Mammary epithelial cell (primary cell): ENCODE data around the gene SVBP.

Source experiments
- CTCF ChIP-seq, 2 donors: IDR thresholded peaks in 1 of 2; conservative IDR thresholded peaks in 1 of 2; 2 replicates each; pipeline ENCODE4 v1.5.1; 2011 to 2012; ENCODE audit warnings: inconsistent platforms in 2 of 2, low read length in 2 of 2, mild to moderate bottlenecking in 2 of 2, control low read depth in 1 of 2, low read depth in 1 of 2; ENCODE audit not compliant: insufficient read depth in 1 of 2; ENCODE audit errors: extremely low read depth in 1 of 2
- EZH2 ChIP-seq: IDR thresholded peaks from 2 replicates; pipeline ENCODE4 v1.6.1; 2012; ENCODE audit warnings: low read length, inconsistent platforms, borderline replicate concordance

DNA sequence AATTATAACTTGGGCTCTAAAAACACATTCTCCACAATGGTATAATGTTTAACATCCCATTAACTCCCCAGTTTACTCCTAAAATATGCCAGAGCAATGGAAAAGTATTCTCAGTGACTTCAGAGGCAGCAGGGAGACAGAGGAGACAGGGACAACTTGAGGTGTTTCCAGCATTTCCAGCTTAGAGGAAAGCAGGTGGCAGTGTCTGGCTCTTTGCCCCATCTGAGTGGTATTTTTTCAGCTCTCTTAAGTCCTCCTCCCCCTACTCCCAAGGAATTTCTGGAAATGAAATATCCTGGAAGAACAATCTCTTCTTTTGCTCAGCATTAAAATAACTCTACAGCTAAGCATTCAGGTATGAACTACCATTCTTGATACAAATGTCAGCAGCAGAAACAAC, 11.0 kb downstream of the SVBP start:
- no peak for TF ChIP-seq CTCF (conservative IDR thresholded peaks at IDR 0.05 in 1 of 2, IDR thresholded peaks at IDR 0.05 in 1 of 2; ENCODE audit: extremely low read depth in 1 of 2, insufficient read depth in 1 of 2, low read depth in 1 of 2, low read length in 2 of 2)
- no peak for TF ChIP-seq EZH2
